Stimulated activated CD8-positive, alpha-beta memory T cell treated with anti-CD3 and anti-CD28 coated beads, Interleukin-2, amount 100 ng/mL, for 48 hours (primary cell): Measurements from ENCODE around the gene HPSE2.
"Not testable (repeated sequence)": the region's sequence is repeated elsewhere in the genome, so short reads cannot be mapped to it uniquely, and the experiment has no call there.

ENCODE experiments used
- DNase-seq, 2 donors: peaks; one replicate each; pipeline ENCODE4 v3.0.0-alpha.2; 2020; ENCODE audit warnings: low read depth in 2 of 2

The HPSE2 gene

GRCh38 chr10:99235658-99236626 is at the start of gene HPSE2:
HPSE2 (minus strand) TSS chr10:99235852.
- DNase-seq: no peak

GRCh38 chr10:99280472-99280871 is 44.8 kb upstream of the HPSE2 start:
- DNase-seq: no peak

GRCh38 chr10:99279626-99280111 is 44.0 kb upstream of the HPSE2 start:
- DNase-seq: no peak

GRCh38 chr10:99276848-99277486 is 41.3 kb upstream of the HPSE2 start:
- DNase-seq: no peak

- DNase-seq: no peak
Observed at GRCh38 chr10:99266383-99266782, 30.7 kb upstream of the HPSE2 start.

- DNase-seq: no peak
Observed at GRCh38 chr10:99248824-99249223, 13.2 kb upstream of the HPSE2 start.

GRCh38 chr10:99247893-99248292 is 12.2 kb upstream of the HPSE2 start:
- not testable (repeated sequence) for DNase-seq

GRCh38 chr10:99236627-99237309 is 1.1 kb upstream of the HPSE2 start:
- DNase-seq: no peak

- no peak for DNase-seq
Observed at GRCh38 chr10:99234791-99235657, 628 bp downstream of the HPSE2 start.

GRCh38 chr10:99234041-99234790 is 1.4 kb downstream of the HPSE2 start:
- peak; percentile 33 to 42 for DNase-seq

GRCh38 chr10:99233689-99234037 is 2.0 kb downstream of the HPSE2 start:
- DNase-seq: no peak

- no peak for DNase-seq
Observed at GRCh38 chr10:99233000-99233688, 2.5 kb downstream of the HPSE2 start.

- no peak for DNase-seq
Observed at GRCh38 chr10:99232360-99232999, 3.2 kb downstream of the HPSE2 start.

GRCh38 chr10:99224766-99225165 is 10.9 kb downstream of the HPSE2 start:
- no peak for DNase-seq

GRCh38 chr10:99207340-99207739 is 28.3 kb downstream of the HPSE2 start:
- DNase-seq: no peak

GRCh38 chr10:99203310-99203709 is 32.3 kb downstream of the HPSE2 start:
- no peak for DNase-seq

- DNase-seq: no peak
Observed at GRCh38 chr10:99172950-99173349, 62.7 kb downstream of the HPSE2 start.

- DNase-seq: no peak
Observed at GRCh38 chr10:99172128-99172738, 63.4 kb downstream of the HPSE2 start.

- no peak for DNase-seq
Observed at GRCh38 chr10:99170116-99170675, 65.5 kb downstream of the HPSE2 start.
